HG02759 (cell line): Measurements from ENCODE around the gene PGS1.
A peak's percentile ranks its signal among the peaks of the same experiment; 100 is the strongest.

Experiments
- ATAC-seq: cut with Tn5 transposase; IDR thresholded peaks from one replicate; pipeline ENCODE4 v1.9.1; 2021; ENCODE audit warnings: mild to moderate bottlenecking, moderate library complexity; ENCODE audit not compliant: unreplicated experiment

PGS1 gene

DNA sequence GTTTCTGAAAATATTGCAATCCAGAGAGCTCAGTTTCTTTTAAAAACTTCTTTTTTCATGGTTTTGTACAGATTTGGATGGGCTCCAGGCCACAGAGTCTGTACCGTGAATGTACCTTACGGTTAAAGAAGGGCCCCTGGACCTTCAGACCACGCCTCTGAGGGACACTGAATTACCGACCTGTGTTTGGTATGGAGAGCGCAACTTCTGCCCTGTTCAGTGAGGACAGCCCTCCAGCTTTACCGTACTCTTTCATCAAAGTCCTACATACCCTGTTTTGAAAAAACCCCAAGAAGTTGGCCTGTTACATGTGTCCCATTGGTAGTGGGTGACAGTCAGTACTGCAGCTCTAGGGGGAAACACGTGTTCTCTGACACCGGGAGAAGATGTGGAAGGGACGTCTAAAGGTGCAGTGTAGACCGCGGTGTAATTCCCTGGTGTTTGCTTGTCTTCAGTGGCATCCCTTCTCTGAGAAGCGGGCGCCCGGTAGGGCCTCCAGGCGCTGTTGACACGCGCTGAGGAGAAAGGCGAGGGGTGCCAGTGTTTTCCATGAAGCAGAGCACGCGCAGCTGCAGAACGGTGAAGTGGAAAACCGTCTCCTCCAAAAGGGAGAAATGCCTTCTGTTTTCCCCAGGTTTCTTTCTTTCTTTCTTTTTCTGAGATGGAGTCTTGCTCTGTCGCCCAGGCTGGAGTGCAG lies 6.2 kb downstream of the PGS1 start:
- no peak for ATAC-seq

DNA sequence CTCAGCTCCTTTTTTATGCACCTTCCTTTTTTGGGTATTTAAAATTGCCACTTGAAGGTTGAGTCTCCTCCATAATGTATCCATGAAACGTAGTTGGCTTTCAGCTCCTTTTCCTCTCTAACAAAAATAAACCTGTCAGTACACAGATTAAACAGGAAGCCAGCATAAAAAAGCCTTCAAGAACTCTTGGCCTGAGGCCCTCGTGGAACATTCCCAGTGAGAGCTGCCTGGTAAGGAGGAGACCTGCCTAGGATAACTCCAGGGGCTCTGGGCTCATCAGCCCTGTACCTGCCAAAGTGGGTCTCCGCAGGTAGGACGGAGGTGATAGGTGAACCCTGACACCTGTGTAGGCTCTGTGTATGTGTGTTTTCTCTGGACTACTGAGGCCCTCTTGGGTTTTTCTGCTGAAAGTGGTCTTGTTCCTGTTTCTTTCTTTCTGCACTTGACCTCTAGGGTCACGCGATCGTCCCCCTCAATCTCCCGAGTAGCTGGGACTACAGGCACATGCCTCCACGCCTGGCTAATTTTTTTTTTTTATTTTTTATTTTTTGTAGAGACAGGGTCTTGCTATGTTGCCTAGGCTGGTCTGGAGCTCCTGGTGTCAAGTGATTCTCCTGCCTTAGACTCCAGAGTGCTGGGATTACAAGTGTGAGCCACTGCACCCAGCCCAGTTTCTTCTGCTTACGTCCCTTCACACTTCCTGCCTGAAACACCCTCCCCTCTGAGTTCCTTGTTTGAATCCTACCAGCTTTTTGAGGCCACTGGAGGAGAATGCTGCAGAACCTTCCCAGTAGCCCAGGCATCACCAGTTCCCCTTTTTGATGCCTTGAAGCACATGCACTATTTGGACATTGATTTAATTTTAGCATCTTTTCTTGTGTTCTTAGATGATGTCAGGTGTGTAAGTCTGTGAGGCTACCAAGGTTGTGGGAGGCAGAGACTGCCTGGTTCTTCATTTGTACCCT lies 9.8 kb downstream of the PGS1 start:
- peak; percentile 32 for ATAC-seq

DNA sequence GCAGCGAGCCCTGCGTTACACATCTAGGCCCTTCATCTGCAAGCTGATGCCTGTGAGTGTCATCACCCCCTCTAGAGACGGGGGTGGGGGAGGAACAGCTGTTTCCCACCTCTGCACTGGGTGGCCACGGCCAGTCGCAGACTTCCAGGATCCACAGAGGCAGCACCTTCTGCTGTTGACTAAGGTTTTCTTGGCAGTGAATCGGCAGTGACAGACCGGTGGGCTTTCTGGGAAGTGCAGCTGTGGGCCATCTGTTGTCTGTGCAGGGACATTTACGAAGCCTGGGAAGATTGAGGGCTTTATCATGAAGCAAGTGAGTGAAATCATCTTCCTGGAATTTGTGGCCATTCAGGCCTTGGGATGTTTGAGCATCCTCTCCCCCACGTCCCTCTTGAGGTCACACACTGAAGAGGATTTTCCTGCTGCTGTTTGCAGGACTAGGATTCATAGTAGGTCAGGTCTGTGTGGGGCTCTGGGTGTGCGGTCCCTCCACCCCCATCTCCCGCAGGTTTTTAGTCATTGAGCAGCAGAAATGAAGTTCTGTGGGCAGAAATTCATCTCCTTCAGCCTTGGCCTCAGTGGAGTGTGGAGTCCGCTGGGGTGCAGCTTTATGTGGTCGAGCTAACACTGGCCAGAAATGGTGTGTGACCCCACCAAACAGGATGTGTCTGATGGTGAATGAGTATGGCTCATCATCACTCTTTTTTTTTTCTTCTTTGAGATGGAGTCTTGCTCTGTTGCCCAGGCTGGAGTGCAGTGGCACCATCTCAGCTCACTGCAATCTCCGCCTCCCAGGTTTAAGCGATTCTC lies 12.0 kb downstream of the PGS1 start:
- ATAC-seq = no peak

DNA sequence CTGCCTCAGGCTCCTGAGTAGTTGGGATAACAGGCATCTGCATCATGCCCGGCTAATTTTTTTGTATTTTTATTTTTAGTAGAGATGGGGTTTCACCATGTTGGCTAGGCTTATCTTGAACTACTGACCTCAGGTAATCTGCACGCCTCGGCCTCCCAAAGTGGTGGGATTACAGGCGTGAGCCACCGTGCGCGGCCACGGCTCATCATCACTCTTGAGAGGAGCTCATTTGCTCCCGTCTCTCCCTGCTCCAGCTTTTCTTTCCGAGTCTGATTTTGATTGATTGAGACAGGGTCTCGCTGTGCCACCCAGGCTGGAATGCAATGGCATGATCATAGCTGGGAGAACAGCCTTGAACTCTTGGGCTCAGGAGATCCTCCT lies 12.6 kb downstream of the PGS1 start:
- ATAC-seq = no peak

DNA sequence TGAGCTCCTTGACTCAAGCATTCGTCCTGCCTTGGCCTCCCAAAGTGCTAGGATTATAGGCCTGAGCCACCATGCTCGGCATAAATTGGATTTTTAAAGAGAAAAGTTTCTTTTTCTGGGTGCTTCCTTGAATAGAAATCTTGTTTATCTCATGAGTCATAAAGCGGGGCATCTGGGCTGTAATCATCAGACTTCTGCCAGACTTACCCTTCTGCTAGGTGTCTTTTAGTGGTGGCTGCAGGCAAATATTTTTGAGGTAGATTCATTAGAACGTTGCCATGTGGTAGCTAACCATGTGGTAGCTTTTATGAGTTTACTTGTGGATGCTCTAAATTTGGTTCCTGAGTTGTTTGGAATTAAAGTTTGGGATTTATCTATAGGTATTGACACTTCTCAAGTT lies 13.4 kb downstream of the PGS1 start:
- ATAC-seq = no peak

DNA sequence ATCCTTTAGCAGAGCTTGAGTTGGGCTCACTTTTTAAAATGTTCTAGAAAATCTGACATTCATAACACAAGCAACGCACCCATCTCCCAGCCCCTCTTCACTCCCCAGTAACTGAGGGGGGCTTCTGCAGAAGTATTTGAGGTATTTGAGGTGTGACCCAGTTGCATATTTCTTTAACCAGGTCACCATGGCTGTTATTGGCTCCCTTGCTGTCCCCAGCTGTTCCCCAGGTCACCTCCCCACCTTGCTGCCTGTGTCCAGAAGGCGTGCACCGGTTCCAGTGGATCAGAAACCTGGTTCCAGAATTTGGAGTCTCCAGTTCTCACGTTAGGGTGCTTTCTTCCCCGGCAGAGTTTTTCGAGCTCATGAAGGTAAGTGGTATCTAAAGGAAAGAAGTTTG lies 13.8 kb downstream of the PGS1 start:
- no peak for ATAC-seq

DNA sequence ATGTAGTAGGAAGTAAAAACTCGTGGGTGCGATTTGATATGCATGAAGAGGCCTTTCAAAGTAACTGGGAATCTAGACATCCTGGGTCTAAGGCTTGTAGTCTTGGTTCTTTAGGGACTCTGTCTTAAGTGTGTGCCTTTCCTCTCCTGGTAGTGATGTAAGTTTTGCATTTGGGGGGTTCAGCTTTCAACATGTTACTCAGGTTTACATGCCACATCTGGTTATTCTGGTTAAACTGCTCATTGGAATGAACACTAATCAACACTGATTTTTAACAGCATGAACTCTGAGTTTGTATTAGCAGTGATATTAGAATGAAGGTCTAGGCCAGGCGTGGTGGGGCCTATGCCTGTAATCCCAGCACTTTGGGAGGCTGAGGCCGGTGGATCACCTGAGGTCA lies 15.1 kb downstream of the PGS1 start:
- no peak for ATAC-seq

DNA sequence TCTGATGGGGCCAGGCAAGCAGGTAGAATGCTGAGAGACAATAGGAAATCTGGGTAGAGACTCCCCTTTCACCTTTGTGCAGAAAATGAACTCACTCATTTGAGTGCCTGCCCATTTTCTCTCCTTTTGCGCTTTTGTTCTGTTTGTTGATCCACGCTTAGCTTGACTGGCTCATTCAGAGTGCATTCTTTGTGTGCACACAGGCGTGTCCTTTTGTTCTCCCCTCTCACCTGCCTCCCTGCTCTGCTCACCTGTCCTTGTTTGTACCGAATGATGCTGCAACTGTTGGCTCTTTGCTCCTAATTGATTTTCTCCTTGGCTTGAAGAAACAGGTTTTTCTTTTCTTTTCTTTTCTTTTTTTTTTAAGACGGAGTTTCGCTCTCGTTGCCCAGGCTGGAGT lies 15.8 kb downstream of the PGS1 start:
- ATAC-seq = no peak

DNA sequence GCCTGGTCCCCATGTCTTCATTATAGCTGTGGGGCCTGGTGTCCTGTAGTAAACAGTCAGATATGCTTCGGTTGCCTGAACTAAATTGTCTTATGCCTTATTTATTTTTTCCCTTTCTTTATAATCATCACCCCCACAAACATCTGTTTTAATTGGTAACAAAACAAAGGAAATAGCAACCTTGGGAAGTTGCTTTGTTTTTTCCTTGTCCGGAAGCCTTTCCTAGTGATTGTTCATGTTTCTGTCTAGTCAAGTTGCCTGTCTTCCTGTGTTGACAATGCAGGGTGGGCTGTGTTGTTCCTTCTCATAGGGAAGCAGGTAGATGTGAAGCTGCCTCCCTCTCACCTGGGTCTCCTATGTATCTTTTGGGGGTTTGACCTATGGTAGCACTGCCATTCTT lies 16.7 kb downstream of the PGS1 start:
- no peak for ATAC-seq

DNA sequence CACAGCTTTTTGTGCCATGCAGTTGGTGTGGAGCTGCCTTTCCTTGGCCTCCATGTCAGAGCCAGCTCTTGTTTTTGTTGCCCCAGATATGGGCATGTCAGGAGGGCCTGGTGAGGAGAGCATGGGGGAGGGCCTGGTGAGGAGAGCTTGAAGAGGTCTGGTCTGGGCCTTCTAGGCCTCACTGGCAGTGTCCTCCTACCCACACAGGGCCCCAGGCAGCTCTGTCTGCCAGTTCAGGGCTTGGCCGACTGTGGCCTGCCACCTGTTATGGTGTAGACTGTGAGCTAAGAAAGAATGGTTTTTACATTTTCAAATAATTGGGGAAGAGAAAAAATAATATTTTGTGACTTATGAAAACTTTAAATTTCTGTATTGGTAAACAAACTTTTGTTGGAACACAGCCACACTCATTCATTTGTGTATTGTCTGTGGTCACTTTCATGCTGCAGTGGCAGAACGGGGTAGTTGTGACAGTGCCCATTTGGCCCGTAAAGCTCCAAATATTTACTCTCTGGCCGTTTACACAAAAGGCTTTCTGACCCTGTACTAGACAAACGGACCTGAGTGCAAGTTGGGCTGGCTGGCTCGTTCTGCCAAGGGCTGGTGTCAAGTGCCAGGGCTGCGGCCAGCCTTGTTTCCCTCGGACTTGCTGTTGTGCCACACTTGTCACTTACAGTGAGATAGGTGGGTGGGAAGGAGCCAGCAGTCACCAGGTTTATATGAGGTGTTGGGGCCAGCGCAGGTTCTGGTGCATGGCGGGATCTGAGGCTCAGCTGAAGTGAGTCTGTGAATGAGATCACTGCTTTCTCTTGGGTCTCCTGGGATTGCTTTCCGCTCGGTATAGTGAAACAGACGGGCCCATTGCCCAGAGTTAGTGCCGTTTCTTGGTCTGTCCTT lies 18.2 kb downstream of the PGS1 start:
- ATAC-seq = no peak

DNA sequence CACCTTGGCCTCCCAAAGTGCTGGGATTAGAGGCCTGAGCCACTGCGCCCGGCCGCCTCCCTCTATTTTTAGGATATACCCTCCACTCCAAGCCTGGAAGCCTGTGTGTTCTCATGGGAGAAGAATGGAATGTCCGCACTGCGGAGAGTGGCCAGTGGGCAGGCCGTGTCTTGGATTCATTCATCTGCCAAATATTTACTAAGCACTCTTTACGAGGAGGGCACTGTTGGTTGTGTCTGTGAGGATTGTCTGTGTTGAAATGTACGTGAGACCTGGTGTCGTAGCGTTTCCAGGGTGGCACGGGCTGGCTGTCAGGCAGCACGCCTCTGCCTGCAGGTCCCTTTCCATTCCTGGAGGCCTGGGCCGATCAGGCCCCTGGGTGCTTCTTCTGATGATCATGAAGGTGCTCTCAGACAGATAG lies 19.2 kb downstream of the PGS1 start:
- no peak for ATAC-seq

DNA sequence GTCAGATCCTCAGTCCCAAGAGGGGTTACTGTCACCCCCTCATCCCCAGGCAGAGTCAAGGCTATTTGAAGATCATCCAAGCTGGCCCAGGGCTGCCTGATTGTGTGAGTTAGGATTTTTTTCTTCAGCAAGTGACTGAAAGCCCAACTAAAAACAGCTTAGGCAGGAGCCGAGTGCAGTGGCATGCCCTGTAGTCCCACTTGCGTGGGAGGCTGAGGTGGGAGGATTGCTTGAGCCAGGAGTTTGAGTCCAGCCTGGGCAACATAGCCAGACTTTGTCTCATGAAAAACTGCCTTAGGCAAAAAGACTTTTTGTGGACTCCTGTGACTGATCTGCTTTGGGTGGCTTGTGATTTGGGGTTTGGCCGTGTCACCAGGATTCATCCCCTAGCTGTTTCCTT lies 19.9 kb downstream of the PGS1 start:
- no peak for ATAC-seq

DNA sequence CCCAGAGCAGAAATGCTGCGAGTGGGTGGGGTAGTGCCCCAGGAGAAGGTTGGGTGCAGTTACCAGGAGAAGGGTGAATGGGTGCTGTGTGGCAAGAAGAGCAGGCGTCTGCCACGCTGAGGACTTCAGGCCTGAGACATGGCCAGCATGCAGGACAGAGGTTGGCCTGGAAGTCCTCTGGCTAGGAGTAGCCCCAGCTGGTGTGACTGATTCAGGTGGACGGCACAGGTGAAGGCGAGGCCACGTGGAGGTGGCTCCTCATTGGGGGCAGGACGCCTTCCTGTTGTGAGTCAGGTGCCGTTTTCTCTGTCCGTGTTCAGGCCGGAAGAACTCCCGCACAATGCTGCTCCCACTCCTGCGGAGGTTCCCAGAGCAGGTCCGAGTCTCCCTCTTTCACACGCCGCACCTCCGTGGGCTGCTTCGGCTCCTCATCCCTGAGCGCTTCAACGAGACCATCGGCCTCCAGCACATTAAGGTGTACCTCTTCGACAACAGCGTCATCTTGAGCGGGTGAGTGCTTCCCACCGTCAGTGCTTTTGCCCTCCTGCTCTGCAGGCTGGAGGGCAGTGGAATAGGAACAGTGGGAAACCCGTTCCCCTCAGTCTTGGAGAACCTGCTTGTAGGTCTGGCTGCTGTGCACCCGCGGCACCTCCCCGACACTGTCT lies 20.7 kb downstream of the PGS1 start:
- no peak for ATAC-seq

DNA sequence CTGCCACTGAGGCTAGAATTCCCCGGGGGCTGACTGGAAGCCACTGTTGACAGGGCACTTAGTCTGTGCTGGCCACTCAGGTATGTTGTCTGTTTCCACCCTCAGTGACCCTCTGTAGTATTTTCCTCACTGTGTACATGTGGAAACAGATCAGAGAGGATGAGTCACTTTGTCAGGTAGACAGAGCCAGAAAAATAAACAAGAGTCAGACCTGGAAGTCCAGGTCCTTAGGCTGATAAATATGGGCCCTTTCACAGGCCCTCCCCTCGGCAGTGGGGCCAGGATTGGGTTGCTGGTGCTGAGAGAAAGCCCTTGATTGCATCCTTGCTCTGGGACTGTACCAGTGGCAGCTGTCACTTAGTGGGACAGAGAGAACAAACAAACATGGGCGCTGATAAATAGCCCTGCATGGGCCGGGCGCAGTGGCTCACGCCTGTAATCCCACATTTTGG lies 21.3 kb downstream of the PGS1 start:
- no peak for ATAC-seq

DNA sequence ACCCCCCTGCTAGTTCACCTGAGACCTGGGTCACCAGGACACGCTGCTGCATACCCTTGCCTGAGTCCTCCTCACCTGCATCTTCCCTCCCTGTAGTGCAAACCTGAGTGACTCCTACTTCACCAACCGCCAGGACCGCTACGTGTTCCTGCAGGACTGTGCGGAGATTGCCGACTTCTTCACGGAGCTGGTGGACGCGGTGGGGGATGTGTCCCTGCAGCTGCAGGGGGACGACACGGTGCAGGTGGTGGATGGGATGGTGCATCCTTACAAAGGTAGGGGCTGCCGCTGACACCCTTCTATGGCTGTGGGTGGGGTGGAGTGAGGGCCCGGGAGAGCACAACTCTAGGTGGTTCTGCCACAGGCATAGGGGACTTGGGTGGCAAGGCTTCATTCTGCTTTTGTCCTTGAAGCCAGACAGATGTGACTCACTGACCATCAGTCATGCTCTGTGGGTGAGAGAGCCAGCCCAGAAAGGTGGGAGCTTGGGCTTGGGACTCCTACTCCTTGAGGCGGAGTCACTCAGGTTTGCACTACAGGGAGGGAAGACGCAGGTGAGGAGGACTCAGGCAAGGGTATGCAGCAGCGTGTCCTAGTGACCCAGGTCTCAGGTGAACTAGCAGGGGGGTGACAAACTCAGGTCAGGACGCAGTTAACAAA lies 22.3 kb downstream of the PGS1 start:
- ATAC-seq = no peak

DNA sequence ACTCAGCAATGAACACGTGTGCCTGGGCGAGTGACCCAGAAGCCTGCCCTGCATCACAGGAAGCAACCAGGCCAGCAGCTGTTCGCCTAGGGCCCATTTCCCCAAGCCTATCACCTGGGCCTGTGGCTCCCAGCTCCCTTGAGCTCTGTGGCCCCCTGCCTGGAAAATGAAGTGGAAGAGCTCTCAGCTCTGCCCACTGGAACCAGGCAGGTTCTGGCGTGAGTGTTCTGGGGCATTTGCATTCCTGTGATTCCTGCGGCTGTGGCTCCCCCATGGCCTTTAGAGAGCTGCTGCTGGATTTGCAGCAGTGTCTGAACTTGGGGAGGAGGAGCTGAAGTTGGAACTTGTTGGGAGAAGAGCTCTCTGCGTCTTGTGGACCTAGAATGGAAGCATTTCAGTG lies 22.8 kb downstream of the PGS1 start:
- ATAC-seq = no peak

DNA sequence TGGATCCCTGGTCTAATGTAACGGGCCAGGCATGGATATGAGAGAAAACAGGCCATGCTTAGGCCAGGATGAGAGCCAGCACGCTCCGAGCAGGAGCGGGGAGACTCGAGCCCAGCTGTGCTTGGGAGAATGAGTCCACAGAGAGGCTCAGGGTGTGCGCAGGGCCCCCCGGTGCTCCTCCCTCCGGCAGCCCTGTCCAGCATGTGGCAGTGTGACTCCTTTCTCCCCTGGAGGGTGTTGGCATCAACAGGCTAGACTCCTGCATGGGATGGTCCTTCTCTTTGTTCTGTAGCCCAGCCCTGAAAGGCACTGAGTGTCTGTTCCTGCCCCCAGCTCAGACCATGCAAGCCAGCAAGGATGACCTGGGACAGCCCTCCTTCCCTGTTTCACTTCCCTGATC lies 23.4 kb downstream of the PGS1 start:
- ATAC-seq = no peak

DNA sequence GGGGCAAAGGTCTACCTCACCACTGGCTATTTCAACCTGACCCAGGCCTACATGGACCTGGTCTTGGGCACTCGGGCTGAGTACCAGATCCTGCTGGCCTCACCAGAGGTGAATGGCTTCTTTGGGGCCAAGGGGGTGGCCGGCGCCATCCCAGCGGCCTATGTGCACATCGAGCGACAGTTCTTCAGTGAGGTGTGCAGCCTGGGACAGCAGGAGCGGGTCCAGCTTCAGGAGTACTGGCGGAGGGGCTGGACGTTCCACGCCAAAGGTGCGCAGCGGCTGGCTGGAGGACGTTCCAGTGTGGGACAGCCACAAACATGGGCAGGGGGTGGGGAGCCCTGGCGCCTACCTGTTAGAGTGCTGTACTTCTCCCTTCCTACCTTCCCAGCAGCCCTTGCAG lies 25.4 kb downstream of the PGS1 start:
- ATAC-seq = no peak

DNA sequence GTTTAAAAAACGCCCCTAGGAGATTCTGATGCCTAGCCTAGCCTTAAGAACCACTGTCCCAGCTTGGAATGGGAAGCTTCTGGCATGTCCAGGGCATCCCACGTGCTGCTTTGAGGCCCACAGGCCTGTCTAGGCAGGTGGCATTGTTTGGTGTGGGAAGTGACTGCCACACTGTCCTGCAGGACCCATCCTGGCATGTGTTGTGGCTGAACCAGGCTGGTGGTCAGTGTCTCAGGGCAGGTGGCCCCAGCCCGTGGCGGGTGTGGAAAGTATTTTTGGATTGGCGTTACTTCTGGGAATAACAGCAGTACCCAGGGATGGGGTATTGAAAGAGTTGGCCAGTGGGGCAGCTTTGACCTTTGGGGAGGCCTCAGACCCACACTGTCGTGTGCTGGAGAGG lies 27.9 kb downstream of the PGS1 start:
- ATAC-seq = no peak
